HG03060 (cell line): Measurements from ENCODE around the gene CCDC102B.
"Not testable (repeated sequence)": the region's sequence is repeated elsewhere in the genome, so short reads cannot be mapped to it uniquely, and the experiment has no call there.

Source experiments
- ATAC-seq: cut with Tn5 transposase; IDR thresholded peaks from one replicate; pipeline ENCODE4 v1.9.1; 2021; ENCODE audit warnings: low read depth, moderate number of reproducible peaks; ENCODE audit not compliant: unreplicated experiment

The CCDC102B gene

DNA sequence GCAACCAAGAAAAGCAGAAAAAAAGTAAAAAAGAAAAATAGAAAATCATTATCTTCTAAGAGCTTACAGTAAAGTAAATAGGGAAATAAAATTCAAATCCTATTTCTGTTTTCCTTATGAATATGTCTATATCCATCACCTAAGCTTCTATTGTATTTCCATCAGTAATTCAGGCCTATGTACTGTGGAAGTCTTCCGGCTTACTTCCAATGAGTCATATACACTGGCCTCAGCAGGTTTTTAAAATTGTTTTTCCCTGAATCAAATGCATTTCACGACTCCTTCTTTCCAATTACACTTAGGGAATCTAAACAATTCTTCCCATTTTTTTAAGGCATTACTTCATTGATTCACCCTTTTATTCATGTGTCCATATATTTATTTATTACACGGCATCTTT is 164.7 kb downstream of the CCDC102B start:
- ATAC-seq = no peak

- ATAC-seq = no peak
Measured at GRCh38 chr18:68965817-68966216, 167.9 kb downstream of the CCDC102B start.

DNA sequence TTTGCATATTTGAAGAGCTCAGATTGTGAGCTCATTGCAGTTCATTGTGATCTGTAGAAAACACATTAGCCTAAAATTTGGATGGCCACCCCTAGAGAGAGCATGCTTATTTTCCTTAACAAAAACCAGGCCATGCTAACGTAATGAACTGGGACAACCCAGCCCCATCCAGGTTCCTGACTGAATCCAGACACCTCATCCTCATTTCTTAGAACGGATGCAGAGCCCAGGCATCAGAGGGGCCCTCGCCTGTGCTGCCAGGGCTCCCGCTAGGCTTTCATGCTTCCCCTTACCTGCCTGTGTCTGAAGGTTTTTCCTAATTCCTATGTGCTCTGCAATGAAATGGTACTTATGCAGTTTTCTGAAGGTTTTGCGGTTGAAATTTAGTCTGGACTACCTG is 171.1 kb downstream of the CCDC102B start:
- ATAC-seq = no peak

- ATAC-seq = no peak
Measured at GRCh38 chr18:68972176-68972575, 174.3 kb downstream of the CCDC102B start.

- no peak for ATAC-seq
Measured at GRCh38 chr18:68979737-68980136, 181.9 kb downstream of the CCDC102B start.

- no peak for ATAC-seq
Measured at GRCh38 chr18:68983126-68983525, 185.2 kb downstream of the CCDC102B start.

DNA sequence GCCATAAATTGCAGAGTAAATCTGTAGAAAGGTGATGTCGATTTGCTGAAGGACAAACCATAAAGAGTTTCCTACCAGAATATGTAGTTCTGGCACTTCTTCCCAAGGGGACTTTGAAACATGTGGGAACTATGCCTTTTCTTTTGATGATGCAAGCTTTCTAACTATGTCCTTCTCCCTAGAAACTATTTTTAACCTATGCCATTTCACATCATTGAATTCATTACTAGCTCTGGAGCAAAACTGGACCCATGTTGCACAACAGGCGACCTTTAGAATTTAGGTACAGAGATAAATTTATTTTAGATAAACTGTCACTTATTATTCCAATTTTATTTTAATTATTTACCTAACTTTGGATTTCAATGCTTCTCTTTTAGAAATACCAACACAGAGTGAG is 186.5 kb downstream of the CCDC102B start:
- ATAC-seq = no peak

DNA sequence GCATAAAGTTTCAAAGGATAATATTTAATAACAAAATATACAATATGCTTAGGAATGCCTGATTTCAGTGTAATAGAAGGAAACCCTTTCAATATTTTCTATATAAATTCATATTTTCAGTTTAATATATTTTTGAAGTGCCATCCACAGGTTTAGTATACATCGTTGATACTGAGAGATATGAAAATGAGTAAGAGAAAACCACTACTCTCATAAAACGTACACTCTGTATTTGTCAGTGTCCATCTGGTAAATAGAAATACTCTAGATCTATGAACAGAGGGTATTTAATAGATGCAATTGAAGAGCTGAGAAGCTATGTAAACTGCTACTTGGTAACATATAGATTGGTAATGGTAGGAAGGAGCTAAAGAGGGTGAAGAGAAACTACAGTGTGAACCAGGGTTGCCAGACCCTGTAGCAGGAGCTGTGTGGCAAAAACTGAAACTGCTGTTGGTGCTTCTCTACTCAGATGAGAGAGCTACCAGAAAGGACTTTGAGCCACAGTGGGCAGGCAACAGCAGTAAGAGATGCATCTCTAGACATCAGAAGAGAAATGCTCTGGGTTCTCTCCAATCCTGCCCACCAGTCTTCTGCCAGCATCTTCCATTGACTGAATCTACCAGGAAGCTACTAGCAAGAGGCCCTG is 187.4 kb downstream of the CCDC102B start:
- ATAC-seq = peak; percentile 99

GRCh38 chr18:68991286-68991685 is 193.4 kb downstream of the CCDC102B start:
- peak; percentile 74 for ATAC-seq

- ATAC-seq = peak; percentile 73
Measured at GRCh38 chr18:68992719-68993482, 195.0 kb downstream of the CCDC102B start.

DNA sequence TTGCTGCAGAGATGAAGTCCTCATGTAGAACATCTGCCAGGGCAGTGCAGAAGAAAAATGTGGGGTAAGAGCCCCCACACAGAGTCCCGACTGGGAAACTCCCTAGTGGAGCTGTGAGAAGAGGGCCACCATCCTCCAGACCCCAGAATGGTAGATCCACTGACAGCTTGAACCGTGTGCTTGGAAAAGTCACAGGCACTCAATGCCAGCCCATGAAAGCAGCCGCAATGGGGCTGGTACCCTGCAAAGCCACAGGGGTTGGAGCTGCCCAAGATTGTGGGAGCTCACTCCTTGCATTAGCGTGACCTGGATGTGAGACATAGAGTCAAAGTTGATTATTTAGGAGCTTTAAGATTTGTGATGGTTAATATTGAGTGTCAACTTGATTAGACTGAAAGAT is 197.8 kb downstream of the CCDC102B start:
- ATAC-seq = no peak

DNA sequence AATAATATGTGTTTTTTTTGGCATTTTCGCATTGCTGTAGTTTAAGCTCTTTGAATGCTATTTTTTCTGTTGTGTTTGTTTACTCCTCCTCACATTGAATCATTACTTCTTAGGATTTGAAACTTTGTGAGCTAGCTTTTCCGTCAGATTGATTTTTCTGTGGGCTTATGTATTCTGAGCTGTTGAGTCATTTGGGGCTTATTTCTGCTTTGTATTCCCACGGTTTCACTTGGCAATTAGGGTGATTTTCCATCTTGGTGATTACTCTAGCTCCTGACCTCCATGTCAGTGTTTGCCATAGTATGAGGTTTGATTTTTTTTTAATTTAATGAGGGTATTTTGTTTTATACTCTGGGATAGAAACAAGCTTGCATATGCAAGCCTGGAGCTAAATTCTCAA is 200.0 kb downstream of the CCDC102B start:
- no peak for ATAC-seq

GRCh38 chr18:69000366-69000765 is 202.5 kb downstream of the CCDC102B start:
- ATAC-seq = no peak

DNA sequence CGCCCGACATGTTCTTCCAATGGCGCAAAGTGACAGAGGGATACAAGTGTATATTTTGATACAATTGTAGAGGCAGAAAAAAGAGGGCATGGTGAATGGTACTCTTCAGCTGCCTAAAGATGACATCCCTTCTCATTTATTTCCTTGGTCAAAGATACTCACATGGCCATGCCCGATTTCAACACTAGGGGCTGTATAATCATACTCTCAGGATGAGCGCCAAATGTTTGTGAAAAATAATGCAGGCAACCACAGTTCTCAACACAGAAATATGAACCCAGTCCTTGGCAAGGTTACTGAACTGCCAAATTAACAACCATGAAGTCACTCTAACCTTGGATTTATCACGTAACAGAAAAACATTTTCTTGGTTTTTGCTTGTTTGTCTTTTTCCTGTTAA is 204.4 kb downstream of the CCDC102B start:
- no peak for ATAC-seq

GRCh38 chr18:69006212-69006611 is 208.3 kb downstream of the CCDC102B start:
- not testable (repeated sequence) for ATAC-seq

DNA sequence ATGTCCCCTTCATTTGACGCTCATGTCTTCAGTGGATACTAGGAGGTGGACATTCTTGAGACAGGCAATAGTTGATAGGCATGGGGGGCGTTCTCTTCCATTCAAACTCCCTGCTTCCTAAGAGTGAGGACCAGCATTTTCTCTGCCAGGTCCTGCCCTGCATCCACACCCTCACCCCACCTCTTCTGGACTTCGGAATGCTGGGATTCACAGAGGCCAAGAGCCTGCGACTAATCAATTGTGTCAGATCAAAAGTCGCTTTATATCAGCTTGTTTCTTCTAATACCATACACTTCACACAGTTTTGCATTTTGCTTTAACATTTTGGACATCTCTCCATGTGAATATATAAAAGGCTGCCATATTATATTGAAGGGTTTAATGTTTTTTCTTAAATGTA is 210.7 kb downstream of the CCDC102B start:
- no peak for ATAC-seq

DNA sequence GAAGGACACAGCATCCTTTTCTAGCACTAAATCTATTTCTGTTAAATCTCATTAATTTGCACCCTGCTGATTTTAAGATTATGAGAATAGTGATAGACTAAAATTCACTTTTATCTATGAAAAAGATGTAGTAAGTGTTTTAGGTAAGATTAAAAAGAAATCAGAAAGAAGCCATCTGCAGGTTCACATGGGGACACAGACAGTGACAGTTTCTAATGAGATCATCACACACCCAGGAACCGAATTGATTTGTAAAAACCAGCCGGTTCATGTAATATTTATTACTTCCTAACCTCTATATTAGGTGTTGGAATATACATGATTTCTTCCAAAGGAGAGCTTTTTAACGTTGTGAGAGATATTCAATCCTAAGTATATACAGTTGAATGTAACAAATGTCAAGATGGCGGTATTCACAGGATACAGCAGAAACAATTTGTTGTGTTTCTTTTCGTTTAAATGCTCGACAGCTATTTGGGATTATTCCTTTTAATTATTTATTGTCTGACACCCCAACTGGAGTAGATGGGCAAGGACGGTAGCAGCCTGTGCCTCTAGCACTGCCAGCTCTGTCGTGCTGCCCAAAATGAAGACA is 223.4 kb downstream of the CCDC102B start:
- no peak for ATAC-seq

DNA sequence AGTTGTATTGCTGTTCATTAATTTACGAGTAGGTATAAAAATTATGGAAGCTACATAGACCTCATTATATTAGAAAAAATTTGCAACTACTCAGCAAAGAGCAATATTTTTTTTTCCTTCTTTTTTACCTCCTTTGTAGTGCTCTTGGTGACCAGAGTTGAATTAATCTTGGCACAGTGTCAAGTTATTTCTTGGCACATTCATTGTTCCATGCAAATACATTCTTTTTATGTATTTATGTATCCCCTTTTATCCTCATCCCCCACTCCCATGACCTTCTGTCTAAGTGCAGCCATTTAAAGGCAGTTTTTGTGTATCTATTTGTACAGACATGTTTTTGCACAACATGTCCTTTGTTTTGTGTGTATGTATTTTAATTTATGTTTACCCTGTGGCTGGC is 224.5 kb downstream of the CCDC102B start:
- no peak for ATAC-seq

- no peak for ATAC-seq
Measured at GRCh38 chr18:69031571-69031970, 233.7 kb downstream of the CCDC102B start.

DNA sequence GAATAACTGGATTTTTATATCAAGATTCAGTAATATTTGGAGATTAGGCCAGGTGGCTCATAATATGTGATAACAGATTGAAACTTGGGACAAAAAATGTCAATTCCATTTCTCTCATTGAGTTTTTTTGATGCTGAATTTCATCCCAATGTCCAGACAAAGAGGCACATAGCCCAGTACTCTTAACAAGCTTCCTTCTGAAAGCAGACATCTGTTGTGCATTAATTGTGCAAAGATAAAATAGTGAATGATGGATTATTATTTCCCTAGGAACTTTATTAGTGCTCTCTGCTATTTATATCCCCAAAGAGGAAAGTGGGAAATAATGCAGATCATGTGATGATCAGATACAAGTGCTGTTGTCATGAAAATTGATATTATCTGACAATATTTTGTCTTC is 234.1 kb downstream of the CCDC102B start:
- ATAC-seq = no peak

DNA sequence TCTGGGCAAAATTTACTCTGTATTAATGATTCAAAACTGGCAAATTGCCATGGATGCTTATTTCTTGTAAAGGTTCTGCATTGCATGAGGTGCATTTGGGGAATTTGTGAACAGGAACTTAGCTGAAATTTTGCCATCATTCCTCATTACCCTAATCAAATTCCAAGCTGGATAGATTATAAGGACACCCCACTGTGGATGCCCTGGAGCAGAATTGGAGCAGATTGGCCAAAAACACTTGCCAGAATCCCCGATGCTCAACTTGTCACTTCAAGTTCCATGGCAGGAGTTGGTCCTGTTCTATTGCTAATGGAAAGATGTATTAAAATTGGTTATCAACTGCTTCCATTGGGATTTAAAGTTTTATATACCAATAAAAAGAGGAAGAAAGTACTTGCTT is 237.9 kb downstream of the CCDC102B start:
- ATAC-seq = no peak

- ATAC-seq = no peak
Measured at GRCh38 chr18:69044215-69044614, 246.3 kb downstream of the CCDC102B start.
